ENCODE results near the gene KLK13.

KLK13 gene

GRCh38 chr19:51093101-51093500 is 28.2 kb upstream of the KLK13 start:
- H3K4me3 ChIP-seq (ENCODE audit: low read depth, low read length) = no peak overlapping the region

GRCh38 chr19:51091895-51092873 is 27.3 kb upstream of the KLK13 start:
- no peak overlapping the region for H3K4me3 ChIP-seq (ENCODE audit: low read depth, low read length)

- no peak overlapping the region for H3K4me3 ChIP-seq (ENCODE audit: low read depth, low read length)
Observed at GRCh38 chr19:51091126-51091525, 26.2 kb upstream of the KLK13 start.

GRCh38 chr19:51090471-51090870 is 25.6 kb upstream of the KLK13 start:
- H3K4me3 ChIP-seq (ENCODE audit: low read depth, low read length) = no peak overlapping the region

- H3K4me3 ChIP-seq (ENCODE audit: low read depth, low read length) = no peak overlapping the region
Observed at GRCh38 chr19:51089786-51090185, 24.9 kb upstream of the KLK13 start.

- H3K4me3 ChIP-seq (ENCODE audit: low read depth, low read length) = no peak overlapping the region
Observed at GRCh38 chr19:51086153-51086850, 21.4 kb upstream of the KLK13 start.

- H3K4me3 ChIP-seq (ENCODE audit: low read depth, low read length) = no peak overlapping the region
Observed at GRCh38 chr19:51084505-51084904, 19.6 kb upstream of the KLK13 start.

- no peak overlapping the region for H3K4me3 ChIP-seq (ENCODE audit: low read depth, low read length)
Observed at GRCh38 chr19:51083783-51084182, 18.9 kb upstream of the KLK13 start.

GRCh38 chr19:51083181-51083580 is 18.3 kb upstream of the KLK13 start:
- no peak overlapping the region for H3K4me3 ChIP-seq (ENCODE audit: low read depth, low read length)

- H3K4me3 ChIP-seq (ENCODE audit: low read depth, low read length) = no peak within 1 kb of the TSS
Observed at GRCh38 chr19:51082611-51083010, 17.7 kb upstream of the KLK13 start, which contains the start of gene KLK14. TSS of gene KLK14 (minus strand) at chr19:51082887. CDS start at chr19:51082614, 273 bp downstream.

GRCh38 chr19:51081476-51081875 is 16.6 kb upstream of the KLK13 start:
- H3K4me3 ChIP-seq (ENCODE audit: low read depth, low read length) = no peak overlapping the region

GRCh38 chr19:51079481-51080110 is 14.7 kb upstream of the KLK13 start:
- no peak overlapping the region for H3K4me3 ChIP-seq (ENCODE audit: low read depth, low read length)

- H3K4me3 ChIP-seq (ENCODE audit: low read depth, low read length) = no peak overlapping the region
Observed at GRCh38 chr19:51078731-51079130, 13.8 kb upstream of the KLK13 start.

- H3K4me3 ChIP-seq (ENCODE audit: low read depth, low read length) = no peak overlapping the region
Observed at GRCh38 chr19:51078104-51078503, 13.2 kb upstream of the KLK13 start.

GRCh38 chr19:51076631-51077213 is 11.8 kb upstream of the KLK13 start:
- no peak overlapping the region for H3K4me3 ChIP-seq (ENCODE audit: low read depth, low read length)

- no peak overlapping the region for H3K4me3 ChIP-seq (ENCODE audit: low read depth, low read length)
Observed at GRCh38 chr19:51075998-51076397, 11.1 kb upstream of the KLK13 start.

- H3K4me3 ChIP-seq (ENCODE audit: low read depth, low read length) = no peak overlapping the region
Observed at GRCh38 chr19:51071095-51071405, 6.2 kb upstream of the KLK13 start.

GRCh38 chr19:51070334-51071094 is 5.6 kb upstream of the KLK13 start:
- no peak overlapping the region for H3K4me3 ChIP-seq (ENCODE audit: low read depth, low read length)

- no peak overlapping the region for H3K4me3 ChIP-seq (ENCODE audit: low read depth, low read length)
Observed at GRCh38 chr19:51066393-51067186, 1.7 kb upstream of the KLK13 start.

All from iPS-11a (cell line).